Epithelial cell of esophagus (primary cell): ENCODE data around the gene SLC39A10.
"Not testable (repeated sequence)": the region's sequence is repeated elsewhere in the genome, so short reads cannot be mapped to it uniquely, and the experiment has no call there.

Experiments used
- DNase-seq: peaks from one replicate; pipeline ENCODE4 v3.0.0; 2010; ENCODE audit warnings: low read depth
- H3K4me3 ChIP-seq: 2 replicates; pipeline ENCODE4 v1.5.1; 2011; ENCODE audit warnings: mild to moderate bottlenecking, low read length, control low read depth
- CTCF ChIP-seq: IDR thresholded peaks from 2 replicates; pipeline ENCODE4 v1.5.1; 2011; ENCODE audit warnings: low read depth, mild to moderate bottlenecking, low read length, control low read depth, inconsistent platforms; ENCODE audit not compliant: insufficient read depth; ENCODE audit errors: missing control alignments

Gene SLC39A10

GRCh38 chr2:195682077-195682476 lies 25.1 kb downstream of the SLC39A10 start:
- no peak for TF ChIP-seq CTCF
- no peak for DNase-seq
- H3K4me3 ChIP-seq, result no peak overlapping the region

- no peak overlapping the region for H3K4me3 ChIP-seq
- no peak for DNase-seq
- no peak for TF ChIP-seq CTCF
Observed at GRCh38 chr2:195683174-195683573, 26.1 kb downstream of the SLC39A10 start.

GRCh38 chr2:195686564-195686963 lies 29.5 kb downstream of the SLC39A10 start:
- no peak for DNase-seq
- no peak overlapping the region for H3K4me3 ChIP-seq
- TF ChIP-seq CTCF, result no peak

- H3K4me3 ChIP-seq, result no peak overlapping the region
- no peak for TF ChIP-seq CTCF
- no peak for DNase-seq
Observed at GRCh38 chr2:195687320-195688086, 30.5 kb downstream of the SLC39A10 start.

GRCh38 chr2:195692531-195692930 lies 35.5 kb downstream of the SLC39A10 start:
- DNase-seq, H3K4me3 ChIP-seq: not testable (repeated sequence)

- no peak overlapping the region for H3K4me3 ChIP-seq
- TF ChIP-seq CTCF, result no peak
- no peak for DNase-seq
Observed at GRCh38 chr2:195694553-195694952, 37.5 kb downstream of the SLC39A10 start.

GRCh38 chr2:195695002-195695631 lies 38.1 kb downstream of the SLC39A10 start:
- TF ChIP-seq CTCF, result no peak

More at GRCh38 chr2:195695002-195695631, 38.1 kb downstream of the SLC39A10 start:
- DNase-seq, result no peak
- H3K4me3 ChIP-seq, result no peak overlapping the region
